CD8-positive, alpha-beta memory T cell (primary cell): ENCODE measurements around the gene PTCHD1. TPM values are rescaled to one million over a fixed set of nuclear protein-coding genes. Genes with fewer than 3 reads are reported as not detected.

Experiments
- CTCF ChIA-PET: fragments of 350-600 bp; sonication (Branson Sonifier 250); formaldehyde crosslinking; loops from one replicate; lab custom pipeline; 2021; ENCODE audit warnings: antibody characterized with exemption; lab: Charles Lee
- POLR2A ChIA-PET: fragments of 350-600 bp; sonication (Branson Sonifier 250); formaldehyde crosslinking; loops from one replicate; lab custom pipeline; 2021; ENCODE audit warnings: antibody characterized with exemption; lab: Charles Lee
- DNase-seq, 5 donors: peaks; one replicate each; pipeline versions ENCODE4 v3.0.0 to v3.0.0-alpha.2; 2020 to 2022; ENCODE audit warnings: mixed read lengths in 1 of 5
- H3K27ac ChIP-seq: one replicate; pipeline ENCODE4 v1.7.0; 2013; ENCODE audit warnings: low read depth, mild to moderate bottlenecking, low read length, moderate library complexity
- H3K27me3 ChIP-seq: 2 replicates; pipeline ENCODE4 v1.7.0; 2013; ENCODE audit warnings: low read length, mild to moderate bottlenecking; ENCODE audit not compliant: insufficient read depth, poor library complexity, severe bottlenecking
- H3K36me3 ChIP-seq: 2 replicates; pipeline ENCODE4 v1.7.0; 2013; ENCODE audit warnings: mild to moderate bottlenecking, low read length, moderate library complexity; ENCODE audit not compliant: insufficient read depth
- H3K4me1 ChIP-seq: 2 replicates; pipeline ENCODE4 v1.7.0; 2013; ENCODE audit warnings: mild to moderate bottlenecking, low read length, moderate library complexity; ENCODE audit not compliant: insufficient read depth
- H3K4me3 ChIP-seq: 2 replicates; pipeline ENCODE4 v1.7.0; 2013; ENCODE audit warnings: mild to moderate bottlenecking, low read length
- H3K9me3 ChIP-seq: 2 replicates; pipeline ENCODE4 v1.7.0; 2013; ENCODE audit warnings: mild to moderate bottlenecking, low read length
- H3K27ac Mint-ChIP-seq, 8 donors: one replicate each; pipeline ENCODE4 v1.8.0; 2020 to 2021; ENCODE audit warnings: mixed read lengths in 8 of 8, mild to moderate bottlenecking in 6 of 8, inconsistent platforms in 3 of 8, moderate library complexity in 3 of 8
- H3K27me3 Mint-ChIP-seq, 2 donors: one replicate each; pipeline ENCODE4 v1.8.0; 2020 to 2021; ENCODE audit warnings: mixed read lengths in 2 of 2, mild to moderate bottlenecking in 1 of 2, moderate library complexity in 1 of 2
- H3K36me3 Mint-ChIP-seq, 3 donors: one replicate each; pipeline ENCODE4 v1.8.0; 2020 to 2021; ENCODE audit warnings: mixed read lengths in 3 of 3, inconsistent platforms in 1 of 3, mild to moderate bottlenecking in 1 of 3
- H3K4me1 Mint-ChIP-seq, 3 donors: one replicate each; pipeline ENCODE4 v1.8.0; 2020 to 2021; ENCODE audit warnings: mixed read lengths in 3 of 3, inconsistent platforms in 1 of 3, mild to moderate bottlenecking in 1 of 3
- H3K4me3 Mint-ChIP-seq, 7 donors: one replicate each; pipeline ENCODE4 v1.8.0; 2020 to 2021; ENCODE audit warnings: mixed read lengths in 7 of 7, mild to moderate bottlenecking in 6 of 7, moderate library complexity in 4 of 7, inconsistent platforms in 2 of 7
- H3K9me3 Mint-ChIP-seq, 5 donors: one replicate each; pipeline ENCODE4 v1.8.0; 2020 to 2022; ENCODE audit warnings: mixed read lengths in 5 of 5, mild to moderate bottlenecking in 3 of 5, moderate library complexity in 2 of 5, inconsistent platforms in 1 of 5
- polyA plus RNA-seq: library from polyadenylated mRNA; unstranded; fragments of 300-500 nt; fragmentation: Illumina TruSeq; gene quantifications from one replicate; pipeline ENCODE4 v1.2.3, GENCODE V29; 2021
- total RNA-seq, 2 experiments: library from RNA; stranded (reverse); gene quantifications; one replicate each; pipeline ENCODE4 v1.2.3, GENCODE V29; 2021

The PTCHD1 gene
- total and polyA plus RNA-seq, 3 experiments from 2014 or later: not detected

GRCh38 chrX:23382572-23382971 lies 47.9 kb downstream of the PTCHD1 start:
- Histone ChIP-seq H3K27me3 (no peaks in the 10 kb centered on the region), H3K9me3 (no peaks in the 10 kb centered on the region), H3K27ac (no peak overlapping the region), H3K4me1 (no peaks in the 10 kb centered on the region), H3K36me3 (no peaks in the 10 kb centered on the region), H3K4me3 (no peak overlapping the region)
- Mint-ChIP-seq H3K4me3 (no peak overlapping the region), H3K36me3 (no peaks in the 10 kb centered on the region), H3K9me3 (peaks cover 0 to 2% (median 0%) of the 10 kb centered on the region in 5 donors), H3K27me3 (peaks cover 6 to 15% of the 10 kb centered on the region in 2 donors), H3K27ac (no peak overlapping the region), H3K4me1 (peaks cover 3 to 8% (median 5%) of the 10 kb centered on the region in 3 donors)
- ChIA-PET CTCF (no interaction called here), POLR2A (no interaction called here)
- no peak for DNase-seq

GRCh38 chrX:23383411-23383810 lies 48.8 kb downstream of the PTCHD1 start:
- H3K4me1 Mint-ChIP-seq: peaks cover 3 to 8% (median 5%) of the 10 kb centered on the region in 3 donors
- H3K4me3 Mint-ChIP-seq: no peak overlapping the region
- peaks cover 0 to 2% (median 0%) of the 10 kb centered on the region in 5 donors for H3K9me3 Mint-ChIP-seq
- Histone ChIP-seq H3K36me3 (no peaks in the 10 kb centered on the region), H3K27me3 (no peaks in the 10 kb centered on the region), H3K9me3 (no peaks in the 10 kb centered on the region), H3K4me1 (no peaks in the 10 kb centered on the region), H3K27ac (no peak overlapping the region), H3K4me3 (no peak overlapping the region)
- POLR2A ChIA-PET: no interaction called here
- no peaks in the 10 kb centered on the region for H3K36me3 Mint-ChIP-seq
- peaks cover 7 to 15% of the 10 kb centered on the region in 2 donors for H3K27me3 Mint-ChIP-seq
- DNase-seq: no peak
- no peak overlapping the region for H3K27ac Mint-ChIP-seq
- CTCF ChIA-PET: no interaction called here

GRCh38 chrX:23385242-23385641 lies 50.6 kb downstream of the PTCHD1 start:
- Mint-ChIP-seq H3K9me3 (no peaks in the 10 kb centered on the region), H3K4me3 (no peak overlapping the region), H3K27me3 (peaks cover 4 to 7% of the 10 kb centered on the region in 2 donors), H3K4me1 (peaks cover 3 to 8% (median 5%) of the 10 kb centered on the region in 3 donors), H3K27ac (no peak overlapping the region), H3K36me3 (no peaks in the 10 kb centered on the region)
- CTCF ChIA-PET: no interaction called here
- no peak overlapping the region for H3K27ac ChIP-seq
- no peaks in the 10 kb centered on the region for H3K9me3 ChIP-seq
- H3K27me3 ChIP-seq: no peaks in the 10 kb centered on the region
- POLR2A ChIA-PET: no interaction called here
- DNase-seq: no peak
- H3K4me1 ChIP-seq: no peaks in the 10 kb centered on the region
- H3K4me3 ChIP-seq: no peak overlapping the region
- no peaks in the 10 kb centered on the region for H3K36me3 ChIP-seq

- no peak overlapping the region for H3K4me3 ChIP-seq
- H3K4me1 Mint-ChIP-seq: peaks cover 3 to 7% (median 5%) of the 10 kb centered on the region in 3 donors
- no peak overlapping the region for H3K4me3 Mint-ChIP-seq
- ChIA-PET POLR2A (no interaction called here), CTCF (no interaction called here)
- H3K27me3 Mint-ChIP-seq: peaks cover 0 to 7% of the 10 kb centered on the region in 2 donors
- no peaks in the 10 kb centered on the region for H3K9me3 Mint-ChIP-seq
- no peak for DNase-seq
- H3K9me3 ChIP-seq: no peaks in the 10 kb centered on the region
- no peaks in the 10 kb centered on the region for H3K36me3 Mint-ChIP-seq
- no peaks in the 10 kb centered on the region for H3K4me1 ChIP-seq
- H3K27ac ChIP-seq: no peak overlapping the region
- H3K36me3 ChIP-seq: no peaks in the 10 kb centered on the region
- H3K27me3 ChIP-seq: no peaks in the 10 kb centered on the region
- no peak overlapping the region for H3K27ac Mint-ChIP-seq
These were observed 51.6 kb downstream of the PTCHD1 start for GRCh38 chrX:23386260-23386659.

GRCh38 chrX:23386726-23387125 lies 52.1 kb downstream of the PTCHD1 start:
- H3K27ac Mint-ChIP-seq: no peak overlapping the region
- Histone ChIP-seq H3K27ac (no peak overlapping the region), H3K36me3 (no peaks in the 10 kb centered on the region), H3K4me1 (no peaks in the 10 kb centered on the region), H3K27me3 (no peaks in the 10 kb centered on the region), H3K9me3 (no peaks in the 10 kb centered on the region), H3K4me3 (no peak overlapping the region)
- H3K27me3 Mint-ChIP-seq: peaks cover 0 to 10% of the 10 kb centered on the region in 2 donors
- POLR2A ChIA-PET: no interaction called here
- CTCF ChIA-PET: no interaction called here
- no peak for DNase-seq
- H3K36me3 Mint-ChIP-seq: no peaks in the 10 kb centered on the region
- H3K9me3 Mint-ChIP-seq: no peaks in the 10 kb centered on the region
- H3K4me1 Mint-ChIP-seq: peaks cover 2 to 3% (median 2%) of the 10 kb centered on the region in 3 donors
- H3K4me3 Mint-ChIP-seq: no peak overlapping the region

- Mint-ChIP-seq H3K27ac (no peak overlapping the region), H3K4me1 (no peaks in the 10 kb centered on the region), H3K4me3 (no peak overlapping the region), H3K27me3 (peaks cover 0 to 9% of the 10 kb centered on the region in 2 donors), H3K36me3 (no peaks in the 10 kb centered on the region), H3K9me3 (no peaks in the 10 kb centered on the region)
- Histone ChIP-seq H3K27me3 (no peaks in the 10 kb centered on the region), H3K36me3 (no peaks in the 10 kb centered on the region), H3K4me1 (no peaks in the 10 kb centered on the region), H3K9me3 (no peaks in the 10 kb centered on the region), H3K4me3 (no peak overlapping the region), H3K27ac (no peak overlapping the region)
- CTCF ChIA-PET: no interaction called here
- POLR2A ChIA-PET: no interaction called here
- DNase-seq: no peak
These were observed 53.0 kb downstream of the PTCHD1 start for GRCh38 chrX:23387550-23388184.

- H3K36me3 Mint-ChIP-seq: no peaks in the 10 kb centered on the region
- POLR2A ChIA-PET: no interaction called here
- Histone ChIP-seq H3K9me3 (no peaks in the 10 kb centered on the region), H3K27ac (no peak overlapping the region), H3K27me3 (no peaks in the 10 kb centered on the region), H3K36me3 (no peaks in the 10 kb centered on the region), H3K4me3 (no peak overlapping the region), H3K4me1 (no peaks in the 10 kb centered on the region)
- peaks cover 0 to 7% of the 10 kb centered on the region in 2 donors for H3K27me3 Mint-ChIP-seq
- DNase-seq: no peak
- H3K27ac Mint-ChIP-seq: peak overlapping the region in 1 of 8 donors; percentile 21
- H3K9me3 Mint-ChIP-seq: no peaks in the 10 kb centered on the region
- no peak overlapping the region for H3K4me3 Mint-ChIP-seq
- CTCF ChIA-PET: no interaction called here
- H3K4me1 Mint-ChIP-seq: no peaks in the 10 kb centered on the region
These were observed 54.6 kb downstream of the PTCHD1 start for GRCh38 chrX:23389196-23389792.

GRCh38 chrX:23390979-23391378 lies 56.3 kb downstream of the PTCHD1 start:
- ChIA-PET CTCF (no interaction called here), POLR2A (no interaction called here)
- Histone ChIP-seq H3K36me3 (no peaks in the 10 kb centered on the region), H3K4me1 (no peaks in the 10 kb centered on the region), H3K4me3 (no peak overlapping the region), H3K27me3 (no peaks in the 10 kb centered on the region), H3K27ac (no peak overlapping the region), H3K9me3 (no peaks in the 10 kb centered on the region)
- Mint-ChIP-seq H3K9me3 (no peaks in the 10 kb centered on the region), H3K27ac (no peak overlapping the region), H3K36me3 (no peaks in the 10 kb centered on the region), H3K4me3 (no peak overlapping the region), H3K27me3 (peaks cover 0 to 7% of the 10 kb centered on the region in 2 donors), H3K4me1 (no peaks in the 10 kb centered on the region)
- DNase-seq: no peak
